ENCODE data around the gene EBF3.

DNA sequence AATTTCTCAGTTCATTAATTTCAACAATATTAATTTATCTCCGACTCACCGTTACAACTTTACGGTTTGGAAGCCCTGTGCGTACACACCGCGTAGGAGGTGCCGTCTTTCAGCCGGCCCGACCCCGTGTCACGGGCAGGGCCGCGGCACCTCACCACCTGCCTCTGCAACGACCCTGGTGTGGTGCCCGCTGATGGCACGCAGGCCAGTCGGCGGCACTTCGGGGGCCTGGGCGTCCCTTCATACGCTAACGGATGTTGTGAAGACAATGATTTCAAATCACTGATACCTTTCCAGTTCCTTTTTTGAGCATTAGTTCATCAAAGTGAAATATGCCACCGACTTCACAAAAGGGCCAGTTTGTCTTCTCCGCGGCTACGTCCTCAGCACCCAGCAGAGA, 125.3 kb downstream of the EBF3 start:
- TF ChIP-seq, protein P1, sequence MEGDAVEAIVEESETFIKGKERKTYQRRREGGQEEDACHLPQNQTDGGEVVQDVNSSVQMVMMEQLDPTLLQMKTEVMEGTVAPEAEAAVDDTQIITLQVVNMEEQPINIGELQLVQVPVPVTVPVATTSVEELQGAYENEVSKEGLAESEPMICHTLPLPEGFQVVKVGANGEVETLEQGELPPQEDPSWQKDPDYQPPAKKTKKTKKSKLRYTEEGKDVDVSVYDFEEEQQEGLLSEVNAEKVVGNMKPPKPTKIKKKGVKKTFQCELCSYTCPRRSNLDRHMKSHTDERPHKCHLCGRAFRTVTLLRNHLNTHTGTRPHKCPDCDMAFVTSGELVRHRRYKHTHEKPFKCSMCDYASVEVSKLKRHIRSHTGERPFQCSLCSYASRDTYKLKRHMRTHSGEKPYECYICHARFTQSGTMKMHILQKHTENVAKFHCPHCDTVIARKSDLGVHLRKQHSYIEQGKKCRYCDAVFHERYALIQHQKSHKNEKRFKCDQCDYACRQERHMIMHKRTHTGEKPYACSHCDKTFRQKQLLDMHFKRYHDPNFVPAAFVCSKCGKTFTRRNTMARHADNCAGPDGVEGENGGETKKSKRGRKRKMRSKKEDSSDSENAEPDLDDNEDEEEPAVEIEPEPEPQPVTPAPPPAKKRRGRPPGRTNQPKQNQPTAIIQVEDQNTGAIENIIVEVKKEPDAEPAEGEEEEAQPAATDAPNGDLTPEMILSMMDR (IDR thresholded peaks at IDR 0.05; ENCODE audit: poor library complexity): no peak
- TF ChIP-seq EZH2 (IDR thresholded peaks at IDR 0.05; ENCODE audit: borderline replicate concordance) (no peak), EZH2phosphoT487 (IDR thresholded peaks at IDR 0.05; ENCODE audit: low read depth, severe bottlenecking, unreplicated experiment) (no peak)
